Spleen (tissue), 11 donors: ENCODE measurements around the gene ATG101. TPM values are rescaled to one million over a fixed set of nuclear protein-coding genes. Genes with fewer than 3 reads are reported as not detected.

Experiments
- DNase-seq: peaks from one replicate; pipeline ENCODE4 v3.0.0-alpha.2; 2020
- H3K27ac ChIP-seq, 8 donors: fragments of 200-600 bp; sonication (generic) in 7 of 8; 1 replicate in 4 of 8; 2 replicates in 4 of 8; pipeline versions ENCODE4 v1.5.0 to v1.8.0; 2016 to 2021; ENCODE audit warnings: inconsistent platforms in 4 of 8, mild to moderate bottlenecking in 4 of 8, moderate library complexity in 1 of 8
- H3K27me3 ChIP-seq, 7 donors: fragments of 200-600 bp; sonication (generic) in 6 of 7; replicated peaks in 1 of 7; 1 replicate in 4 of 7; 2 replicates in 3 of 7; pipeline versions ENCODE4 v1.5.0 to v1.8.0; 2016 to 2021; ENCODE audit warnings: inconsistent platforms in 3 of 7, mild to moderate bottlenecking in 1 of 7
- H3K36me3 ChIP-seq, 6 donors: fragments of 200-600 bp; sonication (generic) in 5 of 6; 1 replicate in 4 of 6; 2 replicates in 2 of 6; pipeline versions ENCODE4 v1.5.0 to v1.8.0; 2016 to 2021; ENCODE audit warnings: inconsistent platforms in 2 of 6
- H3K4me1 ChIP-seq, 6 donors: fragments of 200-600 bp; sonication (generic) in 5 of 6; 1 replicate in 3 of 6; 2 replicates in 3 of 6; pipeline versions ENCODE4 v1.5.0 to v1.8.0; 2016 to 2021; ENCODE audit warnings: inconsistent platforms in 3 of 6
- H3K4me3 ChIP-seq, 8 donors: fragments of 200-600 bp; sonication (generic) in 7 of 8; 1 replicate in 4 of 8; 2 replicates in 4 of 8; pipeline versions ENCODE4 v1.5.0 to v1.8.0; 2016 to 2021; ENCODE audit warnings: inconsistent platforms in 4 of 8, mild to moderate bottlenecking in 4 of 8, moderate library complexity in 2 of 8
- H3K9me3 ChIP-seq, 8 donors: fragments of 200-600 bp; sonication (generic) in 7 of 8; 1 replicate in 4 of 8; 2 replicates in 4 of 8; pipeline versions ENCODE4 v1.5.0 to v1.8.0; 2016 to 2021; ENCODE audit warnings: inconsistent platforms in 4 of 8
- POLR2A ChIP-seq, 3 donors: fragments of 450-650 bp; IDR thresholded peaks; one replicate each; pipeline ENCODE4 v1.5.1; 2017; ENCODE audit warnings: antibody characterized with exemption in 3 of 3, mild to moderate bottlenecking in 1 of 3
- POLR2AphosphoS5 ChIP-seq, 3 donors: sonication (generic); formaldehyde crosslinking; IDR thresholded peaks; one replicate each; pipeline ENCODE4 v1.5.1; 2017; ENCODE audit warnings: antibody characterized with exemption in 3 of 3
- WGBS, 5 donors: extraction: QIAGEN DNeasy Blood & Tissue Kit in 3 of 5; methylation state at CpG; one replicate each; pipeline versions ENCODE4 v1.1.5 to v1.1.7; 2013 to 2018; 5-methylcytosine and 5-hydroxymethylcytosine counted together
- intact Hi-C: fragments of 100-400 bp; cut with DNase I; formaldehyde crosslinking; loops from one replicate; pipeline ENCODE4 v1.15.0; 2023; ENCODE audit warnings: low total_unique reads
- polyA plus RNA-seq, 3 donors: library from polyadenylated mRNA; stranded (reverse); fragments of 200-250 nt; gene quantifications; one replicate each; pipeline ENCODE4 v1.2.1, GENCODE V29; 2013
- total RNA-seq, 7 donors: library from RNA; depleted of rRNA in 3 of 7; stranded (reverse); fragments of >200 nt in 3 of 7; fragmentation: NEBNext Ultra II Directional in 4 of 7; extraction: Animal tissue kit (Norgen Biotek cat#: 25700) in 4 of 7; gene quantifications; one replicate each; pipeline versions ENCODE4 v1.1.0 to v1.2.1, GENCODE V29; 2016 to 2021
- TF ChIP-seq, protein P1 (sequence below), 11 experiments: fragments of 200-600 bp in 7 of 11; fragments of 450-650 bp in 4 of 11; sonication (generic) in 4 of 11; IDR thresholded peaks in 8 of 11; conservative IDR thresholded peaks in 3 of 11; 1 replicate in 7 of 11; 2 replicates in 4 of 11; pipeline versions ENCODE4 v1.4.0 to v1.8.0; 2016 to 2021; ENCODE audit warnings: antibody characterized with exemption in 11 of 11, inconsistent platforms in 4 of 11, mild to moderate bottlenecking in 1 of 11
- donor health status: healthy with polysubstance abuse.
- donor health status: DM: no; HTN: no; CAD: no; lungs with moderate emphysema.
- donor health status: DM: no; HTN: no; CAD: no.
- donor health status: Bipolar disorder and iron deficiency.
- donor health status: healthy.
- donor health status: DM: no; HTN: no; CAD: no.
- donor health status: DM: yes; HTN: yes; CAD: no.

ATG101 gene
- total and polyA plus RNA-seq, 10 donors = 23.5 to 81.1 (median 33.5) TPM

DNA sequence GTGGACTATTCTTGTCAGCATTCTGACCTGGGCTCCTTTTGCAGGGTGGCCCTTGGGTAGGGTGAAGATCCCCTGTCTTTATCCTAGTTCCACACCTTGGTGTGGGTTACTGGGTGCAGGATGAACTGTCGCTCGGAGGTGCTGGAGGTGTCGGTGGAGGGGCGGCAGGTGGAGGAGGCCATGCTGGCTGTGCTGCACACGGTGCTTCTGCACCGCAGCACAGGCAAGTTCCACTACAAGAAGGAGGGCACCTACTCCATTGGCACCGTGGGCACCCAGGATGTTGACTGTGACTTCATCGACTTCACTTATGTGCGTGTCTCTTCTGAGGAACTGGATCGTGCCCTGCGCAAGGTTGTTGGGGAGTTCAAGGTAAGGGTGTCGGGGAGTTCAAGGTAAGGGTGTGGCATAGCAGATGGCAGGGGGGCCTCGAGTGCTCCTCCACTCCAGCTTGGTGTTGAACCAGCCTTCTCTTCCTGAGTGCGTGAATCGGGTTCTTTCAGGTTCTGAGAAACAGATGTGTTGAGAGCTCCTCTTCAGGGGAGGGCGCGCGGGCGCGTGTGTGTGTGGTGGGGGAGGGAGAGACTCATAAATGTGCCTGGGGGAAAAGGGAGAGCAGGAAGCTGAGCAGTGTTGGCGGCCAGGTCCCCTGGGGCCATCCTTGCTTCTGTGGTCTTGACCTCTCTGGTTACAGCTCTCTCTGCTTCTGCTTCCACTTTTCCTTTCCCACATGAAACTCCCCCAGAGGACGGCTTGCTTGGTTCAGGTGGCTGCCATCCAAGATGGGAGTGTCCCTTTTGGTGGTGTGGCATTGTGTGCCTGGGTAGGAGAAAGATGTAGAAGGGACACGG, 4.0 kb downstream of the ATG101 start:
- DNase-seq = peak; percentile 77
- H3K36me3 ChIP-seq = peaks cover 0 to 74% (median 43%) of the 10 kb centered on the region in 6 donors
- 50 to 67% (median 61%) methylated on average over 21 to 23 of the region's 23 CpGs for WGBS, 5 donors

DNA sequence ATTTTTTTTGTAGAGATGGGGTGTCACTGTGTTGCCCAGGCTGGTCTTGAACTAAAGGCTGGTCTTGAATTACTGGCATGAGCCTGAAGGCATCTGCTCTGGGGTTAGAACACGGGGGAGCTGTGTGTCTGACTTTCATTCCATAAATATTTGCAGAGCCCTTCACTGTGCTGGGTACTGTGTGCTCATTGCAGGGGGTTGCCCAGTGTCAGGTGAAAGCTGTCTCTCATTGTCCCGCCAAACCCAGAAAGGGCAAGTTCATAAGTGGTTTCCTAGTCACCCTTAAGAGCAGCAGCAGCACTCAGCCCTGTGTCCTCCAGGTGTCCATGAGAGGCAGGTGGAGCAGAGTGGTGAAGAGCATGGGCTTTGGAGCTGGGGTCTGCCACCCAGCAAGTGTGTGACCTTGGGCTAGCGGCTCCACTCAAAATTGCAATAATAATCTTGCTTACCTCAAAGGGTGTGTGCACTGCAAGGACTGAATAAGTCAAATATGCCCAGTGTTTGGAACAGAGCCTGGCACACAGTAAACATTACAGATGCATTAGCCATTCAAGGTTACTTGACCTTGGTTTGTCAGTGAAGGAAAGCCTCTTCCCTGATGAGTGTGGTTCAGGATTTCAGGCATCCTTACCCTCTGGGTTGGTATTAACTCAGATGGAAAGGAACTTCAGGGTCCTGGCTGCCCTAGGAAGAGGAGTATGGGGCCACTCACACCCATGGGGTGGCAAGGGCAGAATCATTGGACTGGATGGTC, 5.4 kb downstream of the ATG101 start:
- intact Hi-C loops = no loop called here
- peaks cover 18 to 76% (median 55%) of the 10 kb centered on the region in 6 donors for H3K4me1 ChIP-seq
- peak overlapping the region in 4 of 8 donors; percentile 26 to 78 (median 57) for H3K27ac ChIP-seq
- H3K4me3 ChIP-seq = no peak overlapping the region
- TF ChIP-seq POLR2A (IDR thresholded peaks at IDR 0.05) (no peak), POLR2AphosphoS5 (IDR thresholded peaks at IDR 0.05) (no peak)
- TF ChIP-seq, protein P1, sequence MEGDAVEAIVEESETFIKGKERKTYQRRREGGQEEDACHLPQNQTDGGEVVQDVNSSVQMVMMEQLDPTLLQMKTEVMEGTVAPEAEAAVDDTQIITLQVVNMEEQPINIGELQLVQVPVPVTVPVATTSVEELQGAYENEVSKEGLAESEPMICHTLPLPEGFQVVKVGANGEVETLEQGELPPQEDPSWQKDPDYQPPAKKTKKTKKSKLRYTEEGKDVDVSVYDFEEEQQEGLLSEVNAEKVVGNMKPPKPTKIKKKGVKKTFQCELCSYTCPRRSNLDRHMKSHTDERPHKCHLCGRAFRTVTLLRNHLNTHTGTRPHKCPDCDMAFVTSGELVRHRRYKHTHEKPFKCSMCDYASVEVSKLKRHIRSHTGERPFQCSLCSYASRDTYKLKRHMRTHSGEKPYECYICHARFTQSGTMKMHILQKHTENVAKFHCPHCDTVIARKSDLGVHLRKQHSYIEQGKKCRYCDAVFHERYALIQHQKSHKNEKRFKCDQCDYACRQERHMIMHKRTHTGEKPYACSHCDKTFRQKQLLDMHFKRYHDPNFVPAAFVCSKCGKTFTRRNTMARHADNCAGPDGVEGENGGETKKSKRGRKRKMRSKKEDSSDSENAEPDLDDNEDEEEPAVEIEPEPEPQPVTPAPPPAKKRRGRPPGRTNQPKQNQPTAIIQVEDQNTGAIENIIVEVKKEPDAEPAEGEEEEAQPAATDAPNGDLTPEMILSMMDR (IDR thresholded peaks at IDR 0.05 in 8 of 11, conservative IDR thresholded peaks at IDR 0.05 in 3 of 11) = no peak
- peaks cover 0 to 88% (median 43%) of the 10 kb centered on the region in 6 donors for H3K36me3 ChIP-seq
- no peaks in the 10 kb centered on the region for H3K27me3 ChIP-seq
- no peaks in the 10 kb centered on the region for H3K9me3 ChIP-seq
- WGBS, 5 donors = 76 to 90% (median 89%) methylated on average over 2 to 3 of the region's 3 CpGs
- no peak for DNase-seq

More for the DNA sequence above, 4.0 kb downstream of the ATG101 start:
- peaks cover 23 to 69% (median 56%) of the 10 kb centered on the region in 6 donors for H3K4me1 ChIP-seq
- H3K9me3 ChIP-seq = no peaks in the 10 kb centered on the region
- H3K4me3 ChIP-seq = peak overlapping the region in 1 of 8 donors; percentile 20
- no peaks in the 10 kb centered on the region for H3K27me3 ChIP-seq
- peak overlapping the region in 7 of 8 donors; percentile 19 to 78 (median 51) for H3K27ac ChIP-seq
- intact Hi-C loops = no loop called here
- TF ChIP-seq POLR2A (IDR thresholded peaks at IDR 0.05) = no peak
- TF ChIP-seq, protein P1 (IDR thresholded peaks at IDR 0.05 in 8 of 11, conservative IDR thresholded peaks at IDR 0.05 in 3 of 11) = peak in 2 of 11 experiments; percentile 14 to 24
- TF ChIP-seq POLR2AphosphoS5 (IDR thresholded peaks at IDR 0.05) = peak; percentile 31 to 52 (median 48)

DNA sequence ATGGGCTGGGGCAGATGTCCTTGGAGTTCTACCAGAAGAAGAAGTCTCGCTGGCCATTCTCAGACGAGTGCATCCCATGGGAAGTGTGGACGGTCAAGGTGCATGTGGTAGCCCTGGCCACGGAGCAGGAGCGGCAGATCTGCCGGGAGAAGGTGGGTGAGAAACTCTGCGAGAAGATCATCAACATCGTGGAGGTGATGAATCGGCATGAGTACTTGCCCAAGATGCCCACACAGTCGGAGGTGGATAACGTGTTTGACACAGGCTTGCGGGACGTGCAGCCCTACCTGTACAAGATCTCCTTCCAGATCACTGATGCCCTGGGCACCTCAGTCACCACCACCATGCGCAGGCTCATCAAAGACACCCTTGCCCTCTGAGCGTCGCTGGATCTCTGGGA, 7.0 kb downstream of the ATG101 start:
- Histone ChIP-seq H3K27ac (no peak overlapping the region), H3K9me3 (no peaks in the 10 kb centered on the region), H3K4me3 (no peak overlapping the region), H3K4me1 (peaks cover 14 to 76% (median 55%) of the 10 kb centered on the region in 6 donors), H3K27me3 (no peaks in the 10 kb centered on the region), H3K36me3 (peaks cover 0 to 86% (median 43%) of the 10 kb centered on the region in 6 donors)
- 93 to 98% (median 93%) methylated on average over 16 of the region's 16 CpGs for WGBS, 5 donors
- TF ChIP-seq POLR2AphosphoS5 (IDR thresholded peaks at IDR 0.05) (peak in 1 of 3 donors; percentile 15), POLR2A (IDR thresholded peaks at IDR 0.05) (no peak)
- TF ChIP-seq, protein P1 (IDR thresholded peaks at IDR 0.05 in 8 of 11, conservative IDR thresholded peaks at IDR 0.05 in 3 of 11) = no peak
- DNase-seq = no peak
- intact Hi-C loops = no loop called here
